ENCODE results near the gene HNRNPUL1. TPM values are rescaled to one million over a fixed set of nuclear protein-coding genes. Genes with fewer than 3 reads are reported as not detected.
"Not testable (repeated sequence)": the region's sequence is repeated elsewhere in the genome, so short reads cannot be mapped to it uniquely, and the experiment has no call there.

The HNRNPUL1 gene
- total RNA-seq, 2 donors from 2014 or later: 88.8 to 109 TPM

DNA sequence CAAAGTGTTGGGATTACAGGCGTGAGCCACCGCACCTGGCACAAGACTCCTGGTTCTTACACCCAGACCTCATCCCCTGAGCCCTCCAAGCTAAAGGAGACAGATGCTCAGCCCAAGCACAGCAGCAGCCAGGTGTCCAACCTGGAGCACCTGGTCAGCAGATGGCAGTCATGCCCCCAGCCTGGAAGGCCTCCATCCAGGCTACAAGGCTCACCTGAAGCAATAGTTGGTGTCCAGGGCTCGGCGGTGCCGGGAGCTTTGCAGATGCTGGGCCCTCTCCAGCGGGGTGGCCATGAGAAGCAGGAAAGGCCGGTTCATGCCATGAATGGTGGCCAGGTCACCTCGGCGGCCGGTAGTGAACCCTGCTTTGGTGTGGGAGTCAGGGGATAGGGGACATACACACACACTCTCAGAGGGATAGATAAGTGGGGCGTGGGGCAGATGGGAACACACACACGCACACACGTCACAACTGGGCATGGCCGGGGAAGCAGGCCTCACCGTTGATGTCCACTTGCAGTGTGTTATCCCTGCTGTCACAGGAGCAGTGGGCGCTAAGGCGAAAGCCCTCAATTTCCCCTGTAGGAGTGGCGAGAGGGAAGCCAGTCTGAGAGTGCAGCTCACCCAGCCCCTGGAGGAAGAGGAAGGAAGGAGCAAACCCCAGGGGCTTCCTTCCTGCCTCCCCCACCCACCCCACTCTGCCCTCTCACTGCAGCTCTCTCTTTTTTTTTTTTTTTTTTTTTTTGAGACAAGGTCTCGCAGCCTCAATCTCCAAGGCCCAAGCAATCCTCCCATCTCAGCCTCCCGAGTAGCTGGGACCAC is 77.7 kb downstream of the HNRNPUL1 start:
- no peak overlapping the region for H3K27ac ChIP-seq
- no peak for DNase-seq (ENCODE audit: low spot score)
- TF ChIP-seq, protein P1, sequence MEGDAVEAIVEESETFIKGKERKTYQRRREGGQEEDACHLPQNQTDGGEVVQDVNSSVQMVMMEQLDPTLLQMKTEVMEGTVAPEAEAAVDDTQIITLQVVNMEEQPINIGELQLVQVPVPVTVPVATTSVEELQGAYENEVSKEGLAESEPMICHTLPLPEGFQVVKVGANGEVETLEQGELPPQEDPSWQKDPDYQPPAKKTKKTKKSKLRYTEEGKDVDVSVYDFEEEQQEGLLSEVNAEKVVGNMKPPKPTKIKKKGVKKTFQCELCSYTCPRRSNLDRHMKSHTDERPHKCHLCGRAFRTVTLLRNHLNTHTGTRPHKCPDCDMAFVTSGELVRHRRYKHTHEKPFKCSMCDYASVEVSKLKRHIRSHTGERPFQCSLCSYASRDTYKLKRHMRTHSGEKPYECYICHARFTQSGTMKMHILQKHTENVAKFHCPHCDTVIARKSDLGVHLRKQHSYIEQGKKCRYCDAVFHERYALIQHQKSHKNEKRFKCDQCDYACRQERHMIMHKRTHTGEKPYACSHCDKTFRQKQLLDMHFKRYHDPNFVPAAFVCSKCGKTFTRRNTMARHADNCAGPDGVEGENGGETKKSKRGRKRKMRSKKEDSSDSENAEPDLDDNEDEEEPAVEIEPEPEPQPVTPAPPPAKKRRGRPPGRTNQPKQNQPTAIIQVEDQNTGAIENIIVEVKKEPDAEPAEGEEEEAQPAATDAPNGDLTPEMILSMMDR (IDR thresholded peaks at IDR 0.05): no peak
- no peaks in the 10 kb centered on the region for H3K27me3 ChIP-seq
- peaks cover 17% of the 10 kb centered on the region for H3K36me3 ChIP-seq
- no peaks in the 10 kb centered on the region for H3K4me1 ChIP-seq
- no peaks in the 10 kb centered on the region for H3K9me3 ChIP-seq
- no peak overlapping the region for H3K4me3 ChIP-seq

DNA sequence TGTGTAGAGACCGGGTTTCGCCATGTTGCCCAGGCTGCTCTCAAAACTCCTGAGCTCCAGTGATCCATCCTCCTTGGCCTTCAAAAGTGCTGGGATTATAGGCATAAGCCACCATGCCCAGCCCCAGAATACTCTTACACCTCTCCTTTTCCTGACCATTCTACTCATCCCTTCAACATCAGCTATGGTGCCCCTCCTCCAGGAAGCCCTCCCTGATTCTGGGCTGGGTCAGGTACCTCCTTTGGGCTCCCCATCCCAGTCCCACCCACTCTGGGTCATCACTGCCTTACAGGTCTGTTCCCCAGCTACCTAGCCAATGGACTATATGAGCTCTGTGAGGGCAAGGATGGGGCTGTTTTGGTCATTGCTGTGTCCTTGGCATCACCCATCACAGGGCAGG is 80.0 kb downstream of the HNRNPUL1 start:
- Histone ChIP-seq H3K36me3 (peaks cover 23% of the 10 kb centered on the region), H3K27ac (no peak overlapping the region), H3K4me3 (no peak overlapping the region), H3K4me1 (peaks cover 0 to under 1% of the 10 kb centered on the region in 2 donors), H3K9me3 (no peaks in the 10 kb centered on the region), H3K27me3 (no peaks in the 10 kb centered on the region)
- DNase-seq (ENCODE audit: low spot score): no peak
- TF ChIP-seq, protein P1 (IDR thresholded peaks at IDR 0.05): no peak

DNA sequence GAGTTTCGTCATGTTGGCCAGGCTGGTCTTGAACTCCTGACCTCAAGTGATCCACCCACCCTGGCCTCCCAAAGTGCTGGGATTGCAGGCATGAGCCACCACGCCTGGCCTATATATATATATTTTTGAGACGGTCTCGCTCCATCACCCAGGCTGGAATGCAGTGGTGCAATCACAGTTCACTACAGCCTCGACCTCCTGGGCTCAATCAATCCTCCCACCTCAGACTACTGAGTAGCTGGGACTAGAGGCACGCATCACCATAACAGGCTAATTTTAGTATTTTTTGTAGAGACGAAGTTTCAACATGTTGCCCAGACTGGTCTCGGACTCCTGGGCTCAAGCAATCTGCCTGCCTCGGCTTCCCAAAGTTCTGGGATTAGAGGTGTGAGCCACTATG is 82.7 kb downstream of the HNRNPUL1 start:
- Histone ChIP-seq H3K4me1 (peaks cover 0 to 22% of the 10 kb centered on the region in 2 donors), H3K36me3 (peaks cover 23% of the 10 kb centered on the region)
- not testable (repeated sequence) for H3K27me3 ChIP-seq; H3K4me3 ChIP-seq; H3K9me3 ChIP-seq; DNase-seq (ENCODE audit: low spot score); H3K27ac ChIP-seq

DNA sequence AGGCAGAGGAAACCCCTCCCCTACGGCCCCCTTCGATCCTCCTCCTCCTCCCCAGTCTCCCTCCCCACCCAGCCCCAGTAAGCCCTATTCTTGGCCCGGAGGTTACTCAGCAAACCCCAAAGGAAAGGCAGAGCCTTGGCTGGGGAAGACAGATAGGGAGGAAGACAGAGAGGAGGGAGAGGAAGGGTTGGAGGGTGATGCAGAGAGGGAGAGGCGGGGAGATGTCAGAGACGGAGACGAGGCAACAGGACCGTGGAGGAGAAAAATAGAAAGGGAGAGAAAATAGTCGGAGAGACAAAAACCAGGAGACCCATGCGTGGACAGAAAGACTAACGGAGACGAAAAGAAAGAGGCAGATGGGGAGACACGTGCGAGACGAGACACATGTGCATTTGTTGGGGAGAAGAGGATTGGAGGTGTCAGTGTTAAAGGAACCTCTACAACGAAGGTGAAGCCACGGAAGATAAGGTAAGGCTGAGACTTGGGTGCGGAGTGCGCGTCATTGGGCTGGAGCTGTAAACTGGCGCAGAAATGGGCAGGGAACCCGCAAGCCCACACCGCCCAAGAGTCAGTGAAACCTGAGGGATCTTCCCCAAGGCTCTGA is 86.7 kb downstream of the HNRNPUL1 start:
- Histone ChIP-seq H3K4me1 (peaks cover 0 to 46% of the 10 kb centered on the region in 2 donors), H3K4me3 (peak overlapping the region; percentile 84 to 88), H3K9me3 (no peaks in the 10 kb centered on the region), H3K27ac (peak overlapping the region; percentile 93 to 95), H3K36me3 (peaks cover 7% of the 10 kb centered on the region), H3K27me3 (no peaks in the 10 kb centered on the region)
- DNase-seq (ENCODE audit: low spot score): no peak
- TF ChIP-seq, protein P1 (IDR thresholded peaks at IDR 0.05): no peak

DNA sequence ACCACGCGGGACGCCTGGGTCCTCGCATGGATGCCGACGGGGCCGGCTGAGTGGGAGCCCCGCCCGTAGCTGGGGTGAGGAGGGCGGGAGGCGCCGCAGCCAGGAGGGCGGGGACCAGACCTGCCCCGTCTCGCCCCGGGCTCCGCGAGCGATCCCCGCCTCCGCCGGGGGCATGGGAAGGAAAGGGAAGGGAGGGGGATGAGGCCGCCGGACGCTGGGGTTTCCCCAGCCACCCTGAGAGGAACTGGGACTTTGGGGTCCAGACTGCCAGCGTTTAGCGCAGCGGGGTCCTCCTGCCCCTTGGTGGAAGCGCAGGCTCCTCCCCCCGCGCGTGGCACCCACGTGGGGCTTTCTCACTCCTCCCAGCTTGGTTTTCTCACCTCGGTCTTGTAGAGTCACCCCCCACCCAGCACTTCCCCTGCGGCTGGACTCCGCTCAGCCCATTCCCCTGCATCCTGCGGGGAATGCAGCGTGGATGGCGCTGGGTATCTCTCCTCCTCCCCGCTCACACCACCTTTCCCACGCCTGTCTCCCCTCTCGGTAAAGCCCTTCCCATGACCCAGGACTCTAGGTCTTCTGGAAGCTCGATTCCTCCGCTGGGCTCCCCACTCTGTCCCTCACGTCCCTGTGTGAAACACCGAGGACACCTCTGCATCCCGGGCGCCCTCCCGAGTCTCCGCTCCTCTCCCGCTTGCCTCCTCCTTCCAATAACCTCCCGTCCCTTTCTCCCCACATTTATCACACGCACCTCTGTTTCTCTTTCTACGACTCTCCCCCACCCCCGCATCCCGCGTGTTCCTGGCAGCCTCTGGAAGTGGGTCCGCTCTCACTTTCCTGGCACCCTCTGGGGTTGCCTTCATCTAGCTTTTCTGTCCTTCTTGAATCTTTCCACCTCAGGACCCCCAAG is 87.4 kb downstream of the HNRNPUL1 start:
- Histone ChIP-seq H3K9me3 (no peaks in the 10 kb centered on the region), H3K4me3 (peak overlapping the region; percentile 84 to 88), H3K27me3 (no peaks in the 10 kb centered on the region), H3K36me3 (peaks cover 7% of the 10 kb centered on the region), H3K4me1 (peaks cover 0 to 46% of the 10 kb centered on the region in 2 donors), H3K27ac (peak overlapping the region; percentile 93 to 95)
- TF ChIP-seq, protein P1 (IDR thresholded peaks at IDR 0.05): no peak
- peak; percentile 69 for DNase-seq (ENCODE audit: low spot score)

DNA sequence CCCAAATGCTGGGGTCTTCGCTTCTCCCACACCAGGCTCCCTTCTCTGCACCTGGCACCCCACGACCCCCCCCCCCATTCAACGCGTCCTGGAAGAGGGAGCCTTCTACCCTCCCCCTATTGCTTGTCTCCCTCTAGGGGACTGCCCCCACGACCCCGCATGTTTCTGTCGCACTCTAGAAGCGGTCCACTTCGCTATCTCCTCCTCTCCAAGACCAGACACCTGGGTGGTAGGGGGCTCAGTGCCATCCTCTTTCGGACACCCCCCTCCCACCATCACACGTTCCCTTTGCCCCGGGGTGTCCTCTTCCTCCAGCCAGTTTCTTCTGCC is 88.1 kb downstream of the HNRNPUL1 start:
- TF ChIP-seq, protein P1 (IDR thresholded peaks at IDR 0.05): no peak
- H3K4me3 ChIP-seq: peak overlapping the region; percentile 84 to 88
- no peaks in the 10 kb centered on the region for H3K27me3 ChIP-seq
- DNase-seq (ENCODE audit: low spot score): no peak
- peak overlapping the region; percentile 93 to 95 for H3K27ac ChIP-seq
- peaks cover 3% of the 10 kb centered on the region for H3K36me3 ChIP-seq
- peaks cover 0 to 46% of the 10 kb centered on the region in 2 donors for H3K4me1 ChIP-seq
- H3K9me3 ChIP-seq: no peaks in the 10 kb centered on the region
